DND-41 (cell line): Measurements from ENCODE around the gene CFHR3.

ENCODE experiments used
- EZH2 ChIP-seq: IDR thresholded peaks from 3 replicates; pipeline ENCODE4 v1.6.1; 2012; ENCODE audit warnings: borderline replicate concordance, low read depth, mild to moderate bottlenecking, moderate library complexity, low read length, inconsistent platforms; ENCODE audit not compliant: severe bottlenecking
- TF ChIP-seq, protein P1 (sequence below): IDR thresholded peaks from 2 replicates; pipeline ENCODE4 v1.5.1; 2012; ENCODE audit warnings: borderline replicate concordance, low read length, moderate library complexity, mild to moderate bottlenecking; ENCODE audit not compliant: poor library complexity, severe bottlenecking; ENCODE audit errors: extremely low read depth

DNA sequence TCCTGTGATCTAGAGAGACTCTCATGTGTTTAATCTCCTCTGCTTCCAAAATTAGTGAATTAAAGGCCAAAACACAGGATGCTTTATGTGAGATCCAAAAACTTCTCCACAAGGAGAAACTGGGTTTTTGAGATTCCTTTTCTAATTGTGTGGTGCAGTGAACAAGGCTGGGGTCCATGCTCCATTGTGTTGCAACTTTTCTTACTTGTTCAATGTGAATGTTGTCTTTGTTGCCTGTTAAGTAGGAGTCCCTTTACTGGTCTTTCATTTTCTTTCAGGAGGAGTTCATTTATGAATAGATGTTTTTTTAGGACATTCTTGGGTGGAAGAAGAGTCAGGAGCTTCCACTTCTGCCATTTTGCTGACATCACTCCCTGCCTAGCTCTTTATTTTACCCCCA is 40.6 kb upstream of the CFHR3 start:
- TF ChIP-seq, protein P1, sequence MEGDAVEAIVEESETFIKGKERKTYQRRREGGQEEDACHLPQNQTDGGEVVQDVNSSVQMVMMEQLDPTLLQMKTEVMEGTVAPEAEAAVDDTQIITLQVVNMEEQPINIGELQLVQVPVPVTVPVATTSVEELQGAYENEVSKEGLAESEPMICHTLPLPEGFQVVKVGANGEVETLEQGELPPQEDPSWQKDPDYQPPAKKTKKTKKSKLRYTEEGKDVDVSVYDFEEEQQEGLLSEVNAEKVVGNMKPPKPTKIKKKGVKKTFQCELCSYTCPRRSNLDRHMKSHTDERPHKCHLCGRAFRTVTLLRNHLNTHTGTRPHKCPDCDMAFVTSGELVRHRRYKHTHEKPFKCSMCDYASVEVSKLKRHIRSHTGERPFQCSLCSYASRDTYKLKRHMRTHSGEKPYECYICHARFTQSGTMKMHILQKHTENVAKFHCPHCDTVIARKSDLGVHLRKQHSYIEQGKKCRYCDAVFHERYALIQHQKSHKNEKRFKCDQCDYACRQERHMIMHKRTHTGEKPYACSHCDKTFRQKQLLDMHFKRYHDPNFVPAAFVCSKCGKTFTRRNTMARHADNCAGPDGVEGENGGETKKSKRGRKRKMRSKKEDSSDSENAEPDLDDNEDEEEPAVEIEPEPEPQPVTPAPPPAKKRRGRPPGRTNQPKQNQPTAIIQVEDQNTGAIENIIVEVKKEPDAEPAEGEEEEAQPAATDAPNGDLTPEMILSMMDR: no peak
- TF ChIP-seq EZH2: no peak
